Gastroesophageal sphincter (tissue), 4 donors: ENCODE measurements around the gene TROAP. TPM values are rescaled to one million over a fixed set of nuclear protein-coding genes. Genes with fewer than 3 reads are reported as not detected.
A peak's percentile ranks its signal among the peaks of the same experiment; 100 is the strongest.

ENCODE experiments used
- ATAC-seq: fragments of 150-250 bp; one replicate; pipeline ENCODE4 v1.9.1; 2016; ENCODE audit warnings: mild to moderate bottlenecking, moderate library complexity
- H3K27ac ChIP-seq, 4 donors: fragments of 200-600 bp; sonication (generic) in 3 of 4; 1 replicate in 3 of 4; 2 replicates in 1 of 4; pipeline ENCODE4 v1.5.1; 2016 to 2019
- H3K27me3 ChIP-seq: fragments of 200-600 bp; sonication (generic); one replicate; pipeline ENCODE4 v1.5.1; 2019
- H3K36me3 ChIP-seq, 2 donors: fragments of 200-600 bp; sonication (generic); one replicate each; pipeline ENCODE4 v1.5.1; 2019; ENCODE audit warnings: control low read depth in 1 of 2
- H3K4me1 ChIP-seq, 3 donors: fragments of 200-600 bp; sonication (generic); 1 replicate in 2 of 3; 2 replicates in 1 of 3; pipeline ENCODE4 v1.5.1; 2016 to 2019; ENCODE audit warnings: control low read depth in 2 of 3
- H3K4me3 ChIP-seq, 2 donors: fragments of 200-600 bp; sonication (generic); one replicate each; pipeline ENCODE4 v1.5.1; 2019; ENCODE audit warnings: mild to moderate bottlenecking in 1 of 2, moderate library complexity in 1 of 2
- H3K9me3 ChIP-seq, 3 donors: fragments of 200-600 bp; sonication (generic); one replicate each; pipeline ENCODE4 v1.5.1; 2017 to 2019; ENCODE audit warnings: control low read depth in 2 of 3
- CTCF ChIP-seq, 4 experiments: fragments of 200-600 bp in 2 of 4; fragments of 450-650 bp in 2 of 4; sonication (generic) in 1 of 4; IDR thresholded peaks; one replicate each; pipeline ENCODE4 v1.5.1; 2017 to 2019; ENCODE audit warnings: antibody characterized with exemption in 4 of 4, mild to moderate bottlenecking in 2 of 4, moderate library complexity in 2 of 4
- EP300 ChIP-seq: sonication (generic); formaldehyde crosslinking; IDR thresholded peaks from one replicate; pipeline ENCODE4 v1.6.1; 2017; ENCODE audit warnings: antibody characterized with exemption, mild to moderate bottlenecking
- POLR2A ChIP-seq, 2 donors: fragments of 450-650 bp; IDR thresholded peaks; one replicate each; pipeline ENCODE4 v1.6.1; 2017; ENCODE audit warnings: antibody characterized with exemption in 2 of 2, mild to moderate bottlenecking in 2 of 2, moderate library complexity in 1 of 2
- POLR2AphosphoS5 ChIP-seq: sonication (generic); formaldehyde crosslinking; IDR thresholded peaks from one replicate; pipeline ENCODE4 v1.6.1; 2017; ENCODE audit warnings: antibody characterized with exemption
- WGBS, 2 donors: methylation state at CpG; one replicate each; pipeline ENCODE4 v1.1.5; 2018; ENCODE audit warnings: low coverage in 1 of 2; 5-methylcytosine and 5-hydroxymethylcytosine counted together
- total RNA-seq, 4 donors: library from RNA; depleted of rRNA; stranded (reverse); fragments of >200 nt; gene quantifications; one replicate each; pipeline ENCODE4 v1.1.0, GENCODE V29; 2016

The TROAP gene, protein sequence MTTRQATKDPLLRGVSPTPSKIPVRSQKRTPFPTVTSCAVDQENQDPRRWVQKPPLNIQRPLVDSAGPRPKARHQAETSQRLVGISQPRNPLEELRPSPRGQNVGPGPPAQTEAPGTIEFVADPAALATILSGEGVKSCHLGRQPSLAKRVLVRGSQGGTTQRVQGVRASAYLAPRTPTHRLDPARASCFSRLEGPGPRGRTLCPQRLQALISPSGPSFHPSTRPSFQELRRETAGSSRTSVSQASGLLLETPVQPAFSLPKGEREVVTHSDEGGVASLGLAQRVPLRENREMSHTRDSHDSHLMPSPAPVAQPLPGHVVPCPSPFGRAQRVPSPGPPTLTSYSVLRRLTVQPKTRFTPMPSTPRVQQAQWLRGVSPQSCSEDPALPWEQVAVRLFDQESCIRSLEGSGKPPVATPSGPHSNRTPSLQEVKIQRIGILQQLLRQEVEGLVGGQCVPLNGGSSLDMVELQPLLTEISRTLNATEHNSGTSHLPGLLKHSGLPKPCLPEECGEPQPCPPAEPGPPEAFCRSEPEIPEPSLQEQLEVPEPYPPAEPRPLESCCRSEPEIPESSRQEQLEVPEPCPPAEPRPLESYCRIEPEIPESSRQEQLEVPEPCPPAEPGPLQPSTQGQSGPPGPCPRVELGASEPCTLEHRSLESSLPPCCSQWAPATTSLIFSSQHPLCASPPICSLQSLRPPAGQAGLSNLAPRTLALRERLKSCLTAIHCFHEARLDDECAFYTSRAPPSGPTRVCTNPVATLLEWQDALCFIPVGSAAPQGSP
- total RNA-seq: under 1 TPM in 1 of 4 donors, not detected in 3; 0.22 TPM

DNA sequence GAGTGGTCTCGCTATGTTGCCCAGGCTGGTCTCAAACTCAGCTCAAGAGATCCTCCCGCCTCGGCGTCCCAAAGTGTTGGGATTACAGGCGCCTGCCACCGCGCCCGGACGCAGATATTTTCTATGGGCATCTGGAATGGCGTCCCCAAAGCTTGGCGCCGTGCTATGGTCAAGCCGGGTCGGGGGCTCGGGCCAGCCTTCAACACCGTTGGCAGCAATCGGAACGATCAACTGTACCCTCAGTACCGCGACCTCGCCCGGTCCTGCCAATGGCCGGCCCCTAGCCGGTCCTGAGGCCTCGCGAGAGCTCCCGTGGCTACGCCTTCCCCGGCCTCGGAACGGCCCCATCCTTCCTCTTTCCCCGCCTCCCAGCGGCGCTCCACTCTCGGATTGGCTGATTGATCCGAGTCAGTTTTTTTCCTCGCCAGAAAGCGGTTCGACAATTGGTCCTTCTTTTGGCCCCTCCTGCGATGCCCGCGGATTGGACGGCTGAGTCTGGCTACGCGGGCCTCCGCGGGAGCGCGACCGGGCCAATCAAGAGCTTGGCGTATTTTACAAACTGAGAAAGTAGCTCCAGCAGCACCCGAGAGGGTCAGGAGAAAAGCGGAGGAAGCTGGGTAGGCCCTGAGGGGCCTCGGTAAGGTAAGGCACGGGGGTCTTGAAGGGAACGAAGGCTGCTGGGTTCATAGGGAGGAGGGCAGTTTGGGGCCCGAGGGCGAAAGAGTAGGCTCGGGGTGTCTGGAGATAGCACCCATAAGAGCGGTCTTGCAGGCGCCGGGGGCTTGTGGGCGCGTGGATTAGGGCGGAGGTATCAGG, at the start of gene TROAP:
Gene TROAP (plus strand): TSS at position 548 of the 816 bp plus-strand sequence. CDS start 354 bp downstream, outside the sequence.
- WGBS, 2 donors: 0% methylated on average over 14 to 20 of the region's 65 CpGs
- Histone ChIP-seq H3K9me3 (no peaks in the 10 kb centered on the region), H3K4me1 (peaks cover 0 to 16% (median 10%) of the 10 kb centered on the region in 3 donors), H3K27ac (peak within 1 kb of the TSS in 3 of 4 donors; percentile 77 to 80 (median 78)), H3K4me3 (peak within 1 kb of the TSS; percentile 42 to 69), H3K27me3 (no peaks in the 10 kb centered on the region), H3K36me3 (no peaks in the 10 kb centered on the region)
- ATAC-seq: peak; percentile 99
- TF ChIP-seq CTCF (IDR thresholded peaks at IDR 0.05) (peak in 1 of 4 experiments; percentile 9), POLR2AphosphoS5 (peak; percentile 54), POLR2A (IDR thresholded peaks at IDR 0.05) (peak; percentile 21 to 56), EP300 (no peak)

DNA sequence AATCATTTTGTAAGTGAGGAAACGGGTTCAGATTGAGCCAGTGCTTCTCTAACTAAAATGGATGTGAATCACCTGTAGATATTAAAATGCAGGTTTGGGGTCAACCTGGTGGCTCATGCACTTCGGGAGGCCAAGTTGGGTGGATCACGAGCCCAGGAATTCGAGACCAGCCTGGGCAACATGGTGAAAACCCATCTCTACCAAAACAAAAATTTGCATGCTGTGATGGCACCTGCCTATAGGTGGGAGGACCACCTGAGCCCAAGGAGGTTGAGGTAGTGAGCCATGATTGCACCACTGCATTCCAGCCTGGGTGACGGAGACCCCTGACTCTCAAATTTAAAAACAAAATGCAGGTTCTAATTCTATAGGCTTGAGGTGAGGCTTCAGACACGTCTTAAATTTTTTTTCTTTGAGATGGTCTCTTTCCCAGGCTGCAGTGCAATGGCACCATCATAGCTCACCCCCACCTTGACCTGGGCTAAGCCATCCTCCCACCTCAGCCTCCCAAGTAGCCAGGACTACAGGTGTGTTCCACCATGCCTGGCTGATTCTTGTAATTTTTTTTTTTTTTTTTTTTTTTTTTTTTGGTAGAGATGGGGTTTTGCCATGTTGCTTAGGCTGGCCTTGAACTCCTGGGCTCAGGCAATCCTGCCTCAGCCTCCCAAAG, 49.2 kb upstream of the TROAP start:
- Histone ChIP-seq H3K27ac (no peak overlapping the region), H3K9me3 (no peaks in the 10 kb centered on the region), H3K4me1 (peaks cover 0 to 6% (median 1%) of the 10 kb centered on the region in 3 donors), H3K27me3 (no peaks in the 10 kb centered on the region), H3K4me3 (no peak overlapping the region), H3K36me3 (peaks cover 0 to 48% of the 10 kb centered on the region in 2 donors)
- TF ChIP-seq CTCF (IDR thresholded peaks at IDR 0.05): no peak
- TF ChIP-seq POLR2A (IDR thresholded peaks at IDR 0.05): no peak
- TF ChIP-seq EP300: no peak
- TF ChIP-seq POLR2AphosphoS5: no peak
- ATAC-seq: no peak
- 88 to 93% methylated on average over 5 to 6 of the region's 6 CpGs for WGBS, 2 donors

DNA sequence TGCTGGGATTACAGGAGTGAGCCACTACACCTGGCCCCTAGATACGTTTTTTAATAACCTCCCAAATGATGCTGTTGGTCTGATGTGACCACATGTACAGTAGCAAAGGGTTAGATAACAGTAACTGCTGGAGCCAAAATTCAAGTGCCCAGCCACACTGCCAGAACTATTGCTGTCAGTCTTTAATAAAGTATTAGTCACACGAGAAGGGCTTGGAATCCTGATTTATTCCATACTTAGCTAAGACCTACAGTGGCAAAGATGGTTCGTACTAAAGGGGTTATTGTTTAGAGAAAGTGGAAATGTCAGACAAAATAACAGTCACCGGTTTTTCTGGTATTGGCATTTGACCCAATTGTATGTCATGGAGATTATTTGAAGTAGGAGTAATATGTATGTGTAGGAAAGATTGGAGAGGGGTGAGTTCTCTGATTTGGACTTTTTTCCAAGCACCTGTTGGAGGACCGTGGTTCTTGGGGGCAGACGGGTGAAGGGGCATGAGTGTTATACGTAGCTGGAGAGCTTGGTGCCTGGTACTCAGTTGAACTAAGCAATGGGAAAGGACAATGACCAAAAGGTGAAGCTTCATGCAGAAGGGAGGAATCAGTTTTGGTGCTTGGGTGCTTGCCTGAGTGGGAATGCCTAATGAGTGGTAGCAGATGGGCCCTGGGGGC, 48.5 kb upstream of the TROAP start:
- Histone ChIP-seq H3K4me3 (no peak overlapping the region), H3K27ac (no peak overlapping the region), H3K9me3 (no peaks in the 10 kb centered on the region), H3K27me3 (no peaks in the 10 kb centered on the region), H3K4me1 (no peaks in the 10 kb centered on the region), H3K36me3 (peaks cover 0 to 44% of the 10 kb centered on the region in 2 donors)
- TF ChIP-seq POLR2A (IDR thresholded peaks at IDR 0.05): no peak
- TF ChIP-seq EP300: no peak
- TF ChIP-seq POLR2AphosphoS5: no peak
- no peak for TF ChIP-seq CTCF (IDR thresholded peaks at IDR 0.05)
- ATAC-seq: no peak
- 66 to 70% methylated on average over 5 to 7 of the region's 7 CpGs for WGBS, 2 donors
